GM23338 (cell line): ENCODE measurements around the gene OR2D3. TPM values are rescaled to one million over a fixed set of nuclear protein-coding genes. Genes with fewer than 3 reads are reported as not detected.
"Not testable (repeated sequence)": the region's sequence is repeated elsewhere in the genome, so short reads cannot be mapped to it uniquely, and the experiment has no call there.

ENCODE experiments used
- ATAC-seq: fragments of 200-7000 bp; cut with Tn5 transposase; 3 replicates; pipeline ENCODE4 v1.9.1; 2020
- DNase-seq: peaks from one replicate; pipeline ENCODE4 v3.0.0-alpha.2; 2015; ENCODE audit warnings: low spot score
- H2AFZ ChIP-seq: fragments of 200-600 bp; sonication (generic); 2 replicates; pipeline ENCODE4 v1.8.0; 2016; ENCODE audit warnings: antibody characterized with exemption, mild to moderate bottlenecking, moderate library complexity
- H3F3A ChIP-seq: fragments of 200-600 bp; sonication (generic); replicated peaks from 2 replicates; pipeline ENCODE4 v1.8.0; 2017; ENCODE audit warnings: antibody characterized with exemption, mixed run types, low read depth
- H3K27ac ChIP-seq: fragments of 200-600 bp; sonication (generic); 2 replicates; pipeline ENCODE4 v1.6.1; 2016; ENCODE audit warnings: low read depth
- H3K27me3 ChIP-seq: fragments of 200-600 bp; sonication (generic); 2 replicates; pipeline ENCODE4 v1.8.0; 2016; ENCODE audit warnings: mild to moderate bottlenecking, mixed run types, moderate library complexity; ENCODE audit not compliant: insufficient read depth
- H3K36me3 ChIP-seq: fragments of 200-600 bp; sonication (generic); 2 replicates; pipeline ENCODE4 v1.8.0; 2016; ENCODE audit warnings: mild to moderate bottlenecking; ENCODE audit not compliant: insufficient read depth
- H3K4me1 ChIP-seq: fragments of 200-600 bp; sonication (generic); 2 replicates; pipeline ENCODE4 v1.8.0; 2016; ENCODE audit warnings: mild to moderate bottlenecking, moderate library complexity; ENCODE audit not compliant: insufficient read depth
- H3K4me2 ChIP-seq: fragments of 200-600 bp; sonication (generic); 2 replicates; pipeline ENCODE4 v1.7.1; 2017; ENCODE audit warnings: mixed run types
- H3K4me3 ChIP-seq: fragments of 200-600 bp; sonication (generic); 2 replicates; pipeline ENCODE4 v1.6.1; 2016; ENCODE audit warnings: mixed run types
- H3K79me2 ChIP-seq: fragments of 200-600 bp; sonication (generic); replicated peaks from 2 replicates; pipeline ENCODE4 v1.8.0; 2017; ENCODE audit warnings: mild to moderate bottlenecking; ENCODE audit not compliant: insufficient read depth
- H3K9me2 ChIP-seq: fragments of 200-600 bp; sonication (generic); 2 replicates; pipeline ENCODE4 v1.8.0; 2017; ENCODE audit not compliant: insufficient read depth
- H4K20me1 ChIP-seq: fragments of 200-600 bp; sonication (generic); replicated peaks from 2 replicates; pipeline ENCODE4 v1.8.0; 2017; ENCODE audit warnings: mild to moderate bottlenecking; ENCODE audit not compliant: insufficient read depth
- H3K27ac Mint-ChIP-seq: 2 replicates; pipeline ENCODE4 v1.8.0; 2020; ENCODE audit warnings: inconsistent platforms, mild to moderate bottlenecking, moderate library complexity, mixed read lengths
- H3K27me3 Mint-ChIP-seq: 3 replicates; pipeline ENCODE4 v1.8.0; 2022; ENCODE audit warnings: low read depth, mild to moderate bottlenecking, moderate library complexity, mixed read lengths, inconsistent platforms; ENCODE audit not compliant: insufficient read depth, poor library complexity
- H3K36me3 Mint-ChIP-seq: 3 replicates; pipeline ENCODE4 v1.8.0; 2021; ENCODE audit warnings: low read depth, mild to moderate bottlenecking, inconsistent platforms, moderate library complexity, mixed read lengths
- H3K4me1 Mint-ChIP-seq: 3 replicates; pipeline ENCODE4 v1.8.0; 2020; ENCODE audit warnings: mild to moderate bottlenecking, inconsistent platforms, mixed read lengths
- H3K4me3 Mint-ChIP-seq: 3 replicates; pipeline ENCODE4 v1.8.0; 2021; ENCODE audit warnings: moderate library complexity, mild to moderate bottlenecking, inconsistent platforms, mixed read lengths
- H3K9me3 Mint-ChIP-seq: 3 replicates; pipeline ENCODE4 v1.8.0; 2020; ENCODE audit warnings: moderate library complexity, mild to moderate bottlenecking, inconsistent platforms, mixed read lengths
- EZH2 ChIP-seq: fragments of 200-600 bp; sonication (generic); IDR thresholded peaks from one replicate; pipeline ENCODE4 v1.8.0; 2017; ENCODE audit warnings: antibody characterized with exemption, mild to moderate bottlenecking, low read depth; ENCODE audit not compliant: unreplicated experiment
- JUNB ChIP-seq: IDR thresholded peaks from one replicate; pipeline ENCODE4 v1.6.1; 2016; ENCODE audit warnings: antibody characterized with exemption; ENCODE audit not compliant: unreplicated experiment
- POLR2AphosphoS5 ChIP-seq: IDR thresholded peaks from 2 replicates; pipeline ENCODE4 v1.6.1; 2016; ENCODE audit warnings: antibody characterized with exemption, low read depth
- polyA plus RNA-seq: library from polyadenylated mRNA; unstranded; fragments of >200 nt; fragmentation: Nextera tagmentation; extraction: Ambion mirVana; gene quantifications from 2 replicates; pipeline ENCODE4 v1.2.1, GENCODE V29; 2016
- total RNA-seq: library from RNA; depleted of rRNA; stranded (reverse); fragments of >200 nt; shearing (Covaris generic); gene quantifications from 2 replicates; pipeline ENCODE4 v1.2.3, GENCODE V29; 2014; rRNA removed
- TF ChIP-seq, protein P1 (sequence below): fragments of 250-450 bp; sonication (Bioruptor Pico); IDR thresholded peaks from 2 replicates; pipeline ENCODE4 v1.5.0; 2020; ENCODE audit warnings: mild to moderate bottlenecking, moderate library complexity

OR2D3 gene
- total and polyA plus RNA-seq, 2 experiments from 2014 or later, result 0.65 TPM; not detected in 1

DNA sequence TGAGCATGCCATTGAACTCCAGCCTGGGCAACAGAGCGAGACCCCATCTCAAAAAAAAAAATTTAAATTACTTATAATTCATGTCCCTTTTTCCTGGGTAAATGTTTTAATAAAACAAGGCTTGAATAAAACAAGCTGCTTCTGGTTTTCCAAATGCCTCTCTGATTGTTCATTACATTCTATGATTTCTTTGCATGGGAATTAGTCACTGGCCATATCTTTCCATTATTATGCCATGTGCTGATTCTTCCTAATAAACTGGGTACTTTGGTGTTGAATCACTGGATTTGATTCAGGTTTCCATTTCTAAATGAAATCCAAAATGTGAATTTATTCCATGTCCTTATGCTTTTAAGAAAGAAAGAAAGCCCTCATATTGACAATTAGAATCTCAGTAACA lies 48.0 kb downstream of the OR2D3 start (continued):
- TF ChIP-seq, protein P1, sequence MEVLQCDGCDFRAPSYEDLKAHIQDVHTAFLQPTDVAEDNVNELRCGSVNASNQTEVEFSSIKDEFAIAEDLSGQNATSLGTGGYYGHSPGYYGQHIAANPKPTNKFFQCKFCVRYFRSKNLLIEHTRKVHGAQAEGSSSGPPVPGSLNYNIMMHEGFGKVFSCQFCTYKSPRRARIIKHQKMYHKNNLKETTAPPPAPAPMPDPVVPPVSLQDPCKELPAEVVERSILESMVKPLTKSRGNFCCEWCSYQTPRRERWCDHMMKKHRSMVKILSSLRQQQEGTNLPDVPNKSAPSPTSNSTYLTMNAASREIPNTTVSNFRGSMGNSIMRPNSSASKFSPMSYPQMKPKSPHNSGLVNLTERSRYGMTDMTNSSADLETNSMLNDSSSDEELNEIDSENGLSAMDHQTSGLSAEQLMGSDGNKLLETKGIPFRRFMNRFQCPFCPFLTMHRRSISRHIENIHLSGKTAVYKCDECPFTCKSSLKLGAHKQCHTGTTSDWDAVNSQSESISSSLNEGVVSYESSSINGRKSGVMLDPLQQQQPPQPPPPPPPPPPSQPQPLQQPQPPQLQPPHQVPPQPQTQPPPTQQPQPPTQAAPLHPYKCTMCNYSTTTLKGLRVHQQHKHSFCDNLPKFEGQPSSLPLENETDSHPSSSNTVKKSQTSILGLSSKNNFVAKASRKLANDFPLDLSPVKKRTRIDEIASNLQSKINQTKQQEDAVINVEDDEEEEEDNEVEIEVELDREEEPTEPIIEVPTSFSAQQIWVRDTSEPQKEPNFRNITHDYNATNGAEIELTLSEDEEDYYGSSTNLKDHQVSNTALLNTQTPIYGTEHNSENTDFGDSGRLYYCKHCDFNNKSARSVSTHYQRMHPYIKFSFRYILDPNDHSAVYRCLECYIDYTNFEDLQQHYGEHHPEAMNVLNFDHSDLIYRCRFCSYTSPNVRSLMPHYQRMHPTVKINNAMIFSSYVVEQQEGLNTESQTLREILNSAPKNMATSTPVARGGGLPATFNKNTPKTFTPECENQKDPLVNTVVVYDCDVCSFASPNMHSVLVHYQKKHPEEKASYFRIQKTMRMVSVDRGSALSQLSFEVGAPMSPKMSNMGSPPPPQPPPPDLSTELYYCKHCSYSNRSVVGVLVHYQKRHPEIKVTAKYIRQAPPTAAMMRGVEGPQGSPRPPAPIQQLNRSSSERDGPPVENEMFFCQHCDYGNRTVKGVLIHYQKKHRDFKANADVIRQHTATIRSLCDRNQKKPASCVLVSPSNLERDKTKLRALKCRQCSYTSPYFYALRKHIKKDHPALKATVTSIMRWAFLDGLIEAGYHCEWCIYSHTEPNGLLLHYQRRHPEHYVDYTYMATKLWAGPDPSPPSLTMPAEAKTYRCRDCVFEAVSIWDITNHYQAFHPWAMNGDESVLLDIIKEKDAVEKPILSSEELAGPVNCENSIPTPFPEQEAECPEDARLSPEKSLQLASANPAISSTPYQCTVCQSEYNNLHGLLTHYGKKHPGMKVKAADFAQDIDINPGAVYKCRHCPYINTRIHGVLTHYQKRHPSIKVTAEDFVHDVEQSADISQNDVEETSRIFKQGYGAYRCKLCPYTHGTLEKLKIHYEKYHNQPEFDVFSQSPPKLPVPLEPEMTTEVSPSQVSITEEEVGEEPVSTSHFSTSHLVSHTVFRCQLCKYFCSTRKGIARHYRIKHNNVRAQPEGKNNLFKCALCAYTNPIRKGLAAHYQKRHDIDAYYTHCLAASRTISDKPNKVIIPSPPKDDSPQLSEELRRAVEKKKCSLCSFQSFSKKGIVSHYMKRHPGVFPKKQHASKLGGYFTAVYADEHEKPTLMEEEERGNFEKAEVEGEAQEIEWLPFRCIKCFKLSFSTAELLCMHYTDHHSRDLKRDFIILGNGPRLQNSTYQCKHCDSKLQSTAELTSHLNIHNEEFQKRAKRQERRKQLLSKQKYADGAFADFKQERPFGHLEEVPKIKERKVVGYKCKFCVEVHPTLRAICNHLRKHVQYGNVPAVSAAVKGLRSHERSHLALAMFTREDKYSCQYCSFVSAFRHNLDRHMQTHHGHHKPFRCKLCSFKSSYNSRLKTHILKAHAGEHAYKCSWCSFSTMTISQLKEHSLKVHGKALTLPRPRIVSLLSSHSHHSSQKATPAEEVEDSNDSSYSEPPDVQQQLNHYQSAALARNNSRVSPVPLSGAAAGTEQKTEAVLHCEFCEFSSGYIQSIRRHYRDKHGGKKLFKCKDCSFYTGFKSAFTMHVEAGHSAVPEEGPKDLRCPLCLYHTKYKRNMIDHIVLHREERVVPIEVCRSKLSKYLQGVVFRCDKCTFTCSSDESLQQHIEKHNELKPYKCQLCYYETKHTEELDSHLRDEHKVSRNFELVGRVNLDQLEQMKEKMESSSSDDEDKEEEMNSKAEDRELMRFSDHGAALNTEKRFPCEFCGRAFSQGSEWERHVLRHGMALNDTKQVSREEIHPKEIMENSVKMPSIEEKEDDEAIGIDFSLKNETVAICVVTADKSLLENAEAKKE (CRISPR knock-in tag), result no peak
- TF ChIP-seq POLR2AphosphoS5 (no peak), JUNB (no peak), EZH2 (no peak)

DNA sequence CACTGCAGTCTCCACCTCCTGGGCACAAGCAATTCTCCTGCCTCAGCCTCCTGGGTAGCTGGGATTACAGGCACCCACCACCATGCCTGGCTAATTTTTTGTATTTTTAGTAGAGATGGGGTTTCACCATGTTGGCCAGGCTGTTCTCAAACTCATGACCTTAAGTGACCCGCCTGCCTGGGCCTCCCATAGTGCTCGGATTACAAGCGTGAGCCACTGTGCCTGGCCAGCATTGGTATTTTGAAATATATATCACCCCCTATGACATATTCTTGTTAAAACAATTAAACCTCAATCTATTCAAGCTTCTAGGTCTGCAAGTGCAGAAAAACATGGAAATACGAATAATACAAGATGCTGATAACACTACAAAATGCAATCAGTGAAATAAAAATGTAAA lies 49.1 kb downstream of the OR2D3 start:
- not testable (repeated sequence) for H2AFZ ChIP-seq, H3F3A ChIP-seq, H3K9me2 ChIP-seq, H3K27me3 ChIP-seq, H3K27ac ChIP-seq, H3K4me3 Mint-ChIP-seq, H3K79me2 ChIP-seq, H3K36me3 ChIP-seq, H4K20me1 ChIP-seq, ATAC-seq, H3K4me3 ChIP-seq, H3K27ac Mint-ChIP-seq, DNase-seq, H3K4me2 ChIP-seq, H3K27me3 Mint-ChIP-seq, H3K4me1 ChIP-seq, H3K4me1 Mint-ChIP-seq
- Mint-ChIP-seq H3K36me3 (peaks cover 18% of the 10 kb centered on the region; the same call in 2 of the 3 replicates), H3K9me3 (peaks cover 18% of the 10 kb centered on the region; the same call in 2 of the 3 replicates)

Other genes starting within 250 kb of the OR2D3 start
- gene MRPL17, start 237.7 kb upstream of the OR2D3 start, total RNA-seq, result 26.7 and 53.8 TPM in 2 replicates
- 81.8 and 85.5 TPM in 2 replicates for gene MRPL17, start 237.7 kb upstream of the OR2D3 start, polyA plus RNA-seq
- gene OR2AG2, start 149.0 kb upstream of the OR2D3 start, total RNA-seq, result 0.31 and 0.45 TPM in 2 replicates
- gene OR2AG2, start 149.0 kb upstream of the OR2D3 start, polyA plus RNA-seq, result 0.11 and 0.26 TPM in 2 replicates
- gene OR2AG1, start 138.0 kb upstream of the OR2D3 start, total RNA-seq, result 0.04 TPM in 1 of 2 replicates, not detected in the other
- 0.07 and 0.16 TPM in 2 replicates for gene OR2AG1, start 138.0 kb upstream of the OR2D3 start, polyA plus RNA-seq
- gene OR6A2, start 121.3 kb upstream of the OR2D3 start, total RNA-seq, result 0.97 and 1.7 TPM in 2 replicates
- 0.06 and 0.07 TPM in 2 replicates for gene OR6A2, start 121.3 kb upstream of the OR2D3 start, polyA plus RNA-seq
- not detected in 2 replicates for gene OR10A5, start 75.3 kb upstream of the OR2D3 start, total RNA-seq
- 0.37 TPM in 1 of 2 replicates, not detected in the other for gene OR10A5, start 75.3 kb upstream of the OR2D3 start, polyA plus RNA-seq
- not detected in 2 replicates for gene OR10A2, start 57.9 kb upstream of the OR2D3 start, total RNA-seq
- 0.14 and 0.27 TPM in 2 replicates for gene OR10A2, start 57.9 kb upstream of the OR2D3 start, polyA plus RNA-seq
- gene OR10A4, start 44.4 kb upstream of the OR2D3 start, total RNA-seq, result not detected in 2 replicates
- gene OR10A4, start 44.4 kb upstream of the OR2D3 start, polyA plus RNA-seq, result 0.21 TPM in 1 of 2 replicates, not detected in the other
- gene OR2D2, start 28.5 kb upstream of the OR2D3 start, total RNA-seq, result 0.24 and 1.3 TPM in 2 replicates
- gene OR2D2, start 28.5 kb upstream of the OR2D3 start, polyA plus RNA-seq, result 0.24 TPM in 1 of 2 replicates, not detected in the other
- gene ZNF215, start 5.4 kb downstream of the OR2D3 start, total RNA-seq, result 18.8 and 20.8 TPM in 2 replicates
- gene ZNF215, start 5.4 kb downstream of the OR2D3 start, polyA plus RNA-seq, result 17.3 and 17.6 TPM in 2 replicates
- 4.3 and 6.1 TPM in 2 replicates for gene ZNF214, start 99.3 kb downstream of the OR2D3 start, total RNA-seq
- 2.2 and 2.4 TPM in 2 replicates for gene ZNF214, start 99.3 kb downstream of the OR2D3 start, polyA plus RNA-seq
- gene NLRP14, start 99.5 kb downstream of the OR2D3 start, total RNA-seq, result 0.10 TPM in 1 of 2 replicates, not detected in the other
- 0.14 TPM in 1 of 2 replicates, not detected in the other for gene NLRP14, start 99.5 kb downstream of the OR2D3 start, polyA plus RNA-seq
- 0.17 TPM in 1 of 2 replicates, not detected in the other for gene RBMXL2, start 168.0 kb downstream of the OR2D3 start, total RNA-seq
- not detected in 2 replicates for gene RBMXL2, start 168.0 kb downstream of the OR2D3 start, polyA plus RNA-seq